Measurements from ENCODE around the gene SHOC2. TPM values are rescaled to one million over a fixed set of nuclear protein-coding genes. Genes with fewer than 3 reads are reported as not detected.
"Not testable (repeated sequence)": the region's sequence is repeated elsewhere in the genome, so short reads cannot be mapped to it uniquely, and the experiment has no call there.

SHOC2 gene
- polyA plus RNA-seq, 1 donor = 40.6 TPM

DNA sequence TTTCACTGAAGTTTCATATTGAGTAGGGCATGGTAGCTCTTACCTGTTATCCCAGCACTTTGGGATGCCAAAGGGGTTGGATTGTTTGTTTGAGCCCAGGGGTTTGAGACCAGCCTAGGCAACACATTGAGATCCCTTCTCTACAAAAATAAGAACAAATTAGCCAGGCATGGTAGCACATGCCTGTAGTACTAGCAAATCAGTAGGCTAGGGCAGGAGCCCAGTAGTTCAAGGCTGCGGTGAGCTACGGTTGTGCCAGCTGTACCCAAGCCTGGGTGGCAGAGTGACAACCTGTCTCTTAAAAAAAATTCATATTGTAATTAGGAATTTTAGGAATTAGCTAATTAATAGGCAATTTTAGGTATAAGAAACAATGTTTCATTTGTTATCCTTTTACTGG is 18.4 kb upstream of the SHOC2 start:
- DNase-seq = no peak

DNA sequence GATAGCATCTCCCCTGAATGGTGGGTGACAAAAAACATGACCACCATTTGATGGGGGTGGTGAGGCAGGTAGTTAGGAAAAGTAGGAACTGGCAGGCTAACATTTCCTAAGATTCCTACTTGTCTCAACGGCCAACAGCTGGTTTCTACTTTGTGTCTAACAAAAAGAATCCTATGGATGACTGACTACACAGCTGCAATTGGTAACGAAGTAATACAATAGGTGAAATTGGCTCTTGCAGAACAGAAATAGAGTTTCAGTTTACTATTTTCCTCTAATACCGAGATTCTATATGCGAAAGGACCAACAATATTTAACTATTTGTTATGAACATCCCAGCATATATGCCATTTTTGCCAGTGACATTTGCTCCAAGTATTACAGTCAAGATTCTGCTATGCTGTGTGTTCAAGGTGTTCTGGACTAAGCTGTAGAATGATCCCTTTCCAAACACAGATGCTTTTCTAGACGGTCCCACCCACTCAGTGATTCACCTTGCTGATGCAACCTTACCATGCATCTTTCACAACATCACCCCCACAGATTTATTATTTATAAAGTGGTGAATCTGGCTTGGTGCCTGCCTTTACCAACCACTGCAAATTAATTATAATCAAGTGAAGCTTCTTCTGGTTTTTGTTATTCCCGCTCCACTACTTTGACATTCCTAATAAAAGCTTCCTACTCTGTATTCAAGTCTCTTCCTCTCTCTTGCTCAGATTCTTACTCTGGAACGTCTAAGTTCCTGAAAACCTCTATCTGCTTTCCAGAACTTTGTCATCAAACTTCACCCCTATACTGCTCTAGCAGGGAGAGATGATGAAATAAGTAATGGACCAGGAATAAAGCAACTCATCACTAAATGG is 17.2 kb upstream of the SHOC2 start:
- DNase-seq = no peak

DNA sequence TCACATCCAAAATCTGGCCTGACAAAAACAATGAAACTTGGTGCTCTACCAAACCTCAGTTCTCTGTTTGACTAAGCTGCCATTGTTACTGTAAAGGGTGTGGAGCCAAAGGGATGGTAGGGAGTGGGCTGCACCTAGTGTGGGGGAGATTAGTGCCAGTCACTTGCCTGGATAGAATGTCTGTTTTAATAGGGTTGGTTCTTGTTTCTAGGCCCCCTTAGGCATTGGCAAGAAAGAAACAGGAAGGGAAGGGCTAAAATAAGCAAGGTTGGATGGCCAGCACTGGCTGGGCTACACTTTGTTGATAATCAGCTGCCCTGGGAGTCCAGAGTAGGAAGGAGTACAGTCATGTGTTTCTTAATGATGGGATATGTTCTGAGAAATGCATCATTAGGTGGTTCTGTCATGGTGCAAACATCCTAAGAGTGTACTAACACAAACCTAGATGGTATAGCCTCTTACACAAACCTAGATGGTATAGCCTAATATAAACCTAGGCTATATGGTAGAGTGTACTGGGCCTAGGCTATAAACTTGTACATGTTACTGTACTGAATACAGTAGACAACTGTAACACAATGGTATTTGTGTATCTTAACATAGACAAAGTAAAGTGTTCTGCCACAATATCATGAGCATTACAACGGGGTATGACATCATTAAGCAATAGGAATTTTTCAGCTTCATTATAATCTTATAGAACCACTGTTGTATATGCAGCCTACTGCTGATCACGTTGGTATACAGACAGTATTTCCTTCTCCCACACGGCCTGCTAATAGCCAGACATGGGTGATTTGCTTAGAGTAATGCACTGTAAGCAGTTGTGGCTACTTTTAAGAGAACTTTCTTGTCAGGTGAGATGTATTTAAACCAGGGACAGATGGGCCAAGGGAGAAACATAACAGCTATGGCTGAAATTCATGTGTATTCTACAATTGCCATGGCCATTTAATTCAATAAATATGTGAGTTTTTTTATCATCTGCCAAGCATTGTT is 15.8 kb upstream of the SHOC2 start:
- DNase-seq = no peak

DNA sequence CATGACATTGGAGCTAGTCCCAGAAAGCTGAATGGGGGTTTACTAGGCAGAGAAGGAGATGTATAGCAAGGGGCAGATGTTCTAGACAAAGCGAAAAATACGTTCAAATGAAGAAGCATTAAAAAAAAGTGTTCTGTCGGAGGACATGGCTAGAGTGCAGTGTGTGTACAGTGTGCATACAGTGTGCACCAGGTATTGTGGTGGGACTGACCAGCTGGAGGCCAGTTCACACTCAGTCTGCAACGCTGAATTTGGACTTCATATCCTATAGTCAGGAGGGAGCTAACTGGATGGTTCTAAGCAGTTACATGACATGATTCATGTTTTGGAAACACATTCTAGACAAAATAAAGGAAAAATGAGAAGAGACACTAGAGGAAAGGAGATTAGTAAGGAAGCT is 9.3 kb upstream of the SHOC2 start:
- DNase-seq = no peak

DNA sequence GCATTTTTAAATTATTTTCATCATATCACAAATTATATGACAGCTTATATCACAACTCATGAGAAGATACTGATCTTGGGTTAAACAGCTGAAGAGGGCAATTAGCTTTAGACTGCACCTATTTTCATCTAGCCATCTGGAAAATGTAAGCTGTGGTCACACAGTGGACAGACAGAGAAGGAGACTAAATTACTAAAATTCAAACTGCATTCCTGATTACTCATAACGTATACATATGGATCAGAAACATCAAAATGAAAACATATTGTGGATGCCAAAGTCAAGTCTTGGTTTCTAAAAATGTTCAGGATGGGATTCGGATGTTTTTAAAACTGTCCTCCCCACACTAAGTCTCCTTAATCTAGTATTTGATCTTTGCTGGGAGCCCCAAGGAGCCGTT is 7.0 kb upstream of the SHOC2 start:
- DNase-seq = no peak

DNA sequence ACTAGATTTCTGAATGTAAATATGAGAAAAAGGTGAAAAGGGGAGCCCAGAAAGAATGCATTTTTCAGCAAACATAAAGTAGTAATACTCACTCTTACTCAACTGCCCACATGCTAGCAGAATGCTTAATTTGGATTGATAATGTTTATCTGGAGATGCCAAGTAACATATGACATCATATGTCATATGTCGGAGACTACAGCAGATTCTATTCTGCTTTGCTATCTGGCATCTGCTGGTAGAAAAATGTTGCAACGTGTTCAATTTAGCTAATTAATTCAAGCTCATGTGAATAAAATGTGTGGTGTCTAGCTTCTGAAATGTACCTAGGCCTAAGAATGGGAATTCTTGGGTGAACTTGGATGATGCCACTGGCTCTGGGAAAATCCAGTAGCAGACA is 5.0 kb upstream of the SHOC2 start:
- no peak for DNase-seq

DNA sequence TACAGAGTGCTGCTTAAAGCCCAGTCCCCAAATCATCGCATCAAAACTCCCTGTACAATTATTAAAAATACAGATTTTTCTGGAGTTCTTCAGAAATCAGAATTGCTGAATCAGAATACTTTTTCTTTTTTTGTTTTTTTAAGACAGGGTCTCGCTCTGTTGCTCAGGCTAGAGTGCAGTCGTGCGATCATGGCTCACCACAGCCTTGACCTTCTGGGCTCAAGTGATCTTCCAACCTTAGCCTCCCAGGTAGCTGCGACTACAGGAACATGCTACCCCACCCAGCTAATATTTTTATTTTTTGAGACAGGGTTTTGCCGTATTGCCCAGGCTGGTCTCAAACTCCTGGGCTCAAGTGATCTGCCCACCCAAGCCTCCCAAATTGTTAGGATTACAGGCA is 4.4 kb upstream of the SHOC2 start:
- no peak for DNase-seq

DNA sequence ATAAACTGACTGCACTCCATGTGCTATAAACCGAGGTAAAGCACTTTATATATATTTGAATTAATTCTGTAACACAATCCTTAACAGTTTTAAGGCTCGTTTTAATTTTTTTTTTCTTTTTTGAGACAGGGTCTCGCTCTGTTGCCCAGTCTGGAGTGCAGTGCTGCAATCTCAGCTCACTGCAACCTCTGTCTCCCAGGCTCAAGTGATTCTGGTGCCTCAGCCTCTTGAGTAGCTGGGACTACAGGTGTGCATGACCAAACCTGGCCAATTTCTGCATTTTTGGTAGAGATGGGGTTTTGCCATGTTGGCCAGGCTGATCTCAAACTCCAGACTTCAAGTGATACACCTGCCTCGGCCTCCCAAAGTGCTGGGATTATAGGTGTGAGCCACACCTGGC is 3.8 kb upstream of the SHOC2 start:
- not testable (repeated sequence) for DNase-seq

DNA sequence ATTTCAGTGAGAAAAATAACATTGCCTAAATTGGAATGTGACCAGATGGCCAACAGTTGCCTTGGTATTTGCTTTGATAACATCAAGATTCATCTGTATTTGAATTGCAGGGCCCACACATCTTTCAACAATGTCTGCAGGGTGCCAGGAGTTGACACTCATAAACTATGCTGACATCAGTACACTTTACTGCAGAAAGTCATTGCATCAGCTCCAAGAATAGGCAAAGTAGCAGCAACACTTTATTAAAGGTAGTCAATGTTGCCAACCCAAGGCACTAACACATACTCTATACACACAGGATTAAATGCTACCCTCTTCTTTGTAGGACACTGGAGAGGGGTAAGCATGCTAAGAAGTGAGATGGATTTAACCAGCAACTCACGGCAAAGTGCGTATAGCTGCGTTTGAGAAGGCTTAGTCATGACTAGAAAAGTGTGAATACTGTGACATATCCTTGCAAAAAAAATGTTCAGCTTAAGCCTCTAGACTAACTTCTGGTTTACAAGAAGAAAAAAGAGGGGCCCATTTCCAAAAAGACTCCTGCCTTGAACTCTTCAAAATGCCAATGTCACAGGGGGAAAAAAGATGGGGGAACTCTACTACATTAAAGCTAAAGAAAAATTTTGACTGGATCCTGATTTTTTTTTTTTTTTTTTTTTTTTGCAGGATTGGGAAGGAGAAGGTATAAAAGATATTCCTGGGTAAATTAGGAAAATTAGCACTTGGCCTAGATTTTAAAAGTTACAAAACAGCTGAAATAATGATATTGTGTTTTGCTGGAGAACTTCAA is 2.7 kb upstream of the SHOC2 start:
- no peak for DNase-seq

DNA sequence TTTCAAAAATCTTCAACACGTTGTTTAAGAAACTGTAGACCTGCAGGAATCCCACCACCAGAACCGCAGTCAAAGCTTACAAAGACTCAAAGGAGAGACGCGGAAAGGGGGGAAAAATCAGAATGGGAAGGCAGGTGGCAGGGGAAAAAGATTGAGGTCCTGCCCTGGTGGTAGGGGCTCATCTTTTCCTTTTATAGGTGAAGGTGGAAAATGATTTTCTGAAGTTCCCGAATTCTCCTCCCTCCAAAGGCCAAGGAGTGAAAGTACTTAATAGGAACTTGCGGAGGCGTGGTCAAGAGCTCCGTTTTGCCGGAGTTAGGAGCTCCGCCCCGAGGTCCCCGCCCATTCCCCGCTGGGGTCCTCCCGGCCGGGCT is 1.1 kb upstream of the SHOC2 start:
- peak; percentile 94 for DNase-seq

DNA sequence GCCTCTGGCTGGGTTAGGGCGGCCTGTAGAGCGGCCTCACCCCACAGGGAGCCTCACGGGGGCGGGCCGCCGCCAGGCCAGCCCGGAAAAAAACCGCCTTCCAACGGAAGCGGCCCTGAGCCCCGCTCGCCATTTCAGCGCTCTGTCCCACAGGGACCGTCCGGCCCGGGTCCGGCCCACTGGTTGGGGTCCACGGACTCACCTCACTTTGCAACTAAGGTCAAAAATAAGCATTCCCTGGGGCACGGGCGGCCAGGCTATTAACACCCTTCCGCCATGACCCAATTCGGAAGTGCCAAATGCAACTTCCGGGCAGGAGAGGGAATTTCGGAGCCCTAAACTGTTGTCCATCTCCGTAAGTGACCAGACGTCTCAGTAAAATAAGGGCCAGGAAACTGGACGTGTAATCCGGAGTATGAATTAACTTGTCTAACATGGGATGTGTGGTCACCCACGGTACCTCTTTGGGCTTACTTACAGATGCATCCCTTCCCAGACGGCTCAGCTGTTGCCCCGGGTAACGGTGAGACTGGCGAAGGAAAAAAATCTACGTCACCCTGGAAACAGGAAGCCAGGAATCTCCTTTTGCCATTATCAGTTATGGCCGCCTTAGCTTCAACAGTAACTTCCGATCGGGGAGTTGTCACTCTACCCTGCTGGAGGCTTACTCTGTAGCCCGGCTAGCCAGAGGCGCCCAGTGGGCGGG is 608 bp upstream of the SHOC2 start, which contains the start of gene BBIP1:
Gene BBIP1 (minus strand): TSS at position 538 of the 706 bp plus-strand sequence. CDS start 1,023 bp downstream, outside the sequence.
- peak; percentile 99 for DNase-seq

DNA sequence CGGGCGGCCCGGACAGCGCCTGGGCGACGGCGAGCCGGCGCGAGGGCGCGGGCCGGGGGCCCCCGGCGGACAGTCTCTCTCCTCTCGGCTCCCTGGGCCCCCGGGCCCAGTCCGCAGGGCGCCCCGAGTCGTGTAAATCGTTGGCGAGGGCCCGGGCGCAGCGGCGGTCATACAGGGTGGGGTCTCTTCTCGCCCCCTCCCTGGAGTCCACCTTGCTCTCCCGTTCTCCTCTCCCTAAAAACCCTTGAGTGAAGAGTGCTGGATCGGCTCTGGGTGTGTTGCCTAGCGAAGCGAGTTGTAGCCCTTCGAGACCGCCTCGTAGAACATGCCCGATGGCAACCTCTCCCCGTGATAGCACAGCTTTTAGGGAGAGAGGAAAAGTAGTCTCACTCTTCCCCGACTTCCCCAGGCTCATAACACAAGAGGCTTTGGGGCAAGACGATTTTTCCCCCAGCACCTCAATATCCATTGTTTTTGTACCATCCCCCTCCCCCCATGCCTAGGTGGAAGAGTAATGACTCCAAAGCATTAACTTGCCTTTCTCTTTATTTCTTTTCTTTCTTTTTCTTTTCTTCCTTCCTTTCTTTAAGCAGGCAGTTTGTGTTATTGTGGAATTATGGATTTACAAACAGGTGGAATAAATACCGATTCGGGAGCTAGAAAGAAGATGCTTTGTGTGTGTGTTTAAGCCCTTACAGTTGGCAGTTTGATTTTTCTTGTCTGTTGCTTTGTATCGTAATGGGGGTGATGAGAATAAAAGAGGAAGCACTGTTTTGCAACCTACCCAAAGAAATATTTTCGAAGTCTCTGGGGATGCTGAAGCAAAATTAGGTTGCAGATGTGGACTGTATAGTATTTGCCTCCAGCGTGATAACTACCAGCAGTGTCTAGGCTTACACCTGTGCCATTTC is 822 bp downstream of the SHOC2 start:
- peak; percentile 64 for DNase-seq

DNA sequence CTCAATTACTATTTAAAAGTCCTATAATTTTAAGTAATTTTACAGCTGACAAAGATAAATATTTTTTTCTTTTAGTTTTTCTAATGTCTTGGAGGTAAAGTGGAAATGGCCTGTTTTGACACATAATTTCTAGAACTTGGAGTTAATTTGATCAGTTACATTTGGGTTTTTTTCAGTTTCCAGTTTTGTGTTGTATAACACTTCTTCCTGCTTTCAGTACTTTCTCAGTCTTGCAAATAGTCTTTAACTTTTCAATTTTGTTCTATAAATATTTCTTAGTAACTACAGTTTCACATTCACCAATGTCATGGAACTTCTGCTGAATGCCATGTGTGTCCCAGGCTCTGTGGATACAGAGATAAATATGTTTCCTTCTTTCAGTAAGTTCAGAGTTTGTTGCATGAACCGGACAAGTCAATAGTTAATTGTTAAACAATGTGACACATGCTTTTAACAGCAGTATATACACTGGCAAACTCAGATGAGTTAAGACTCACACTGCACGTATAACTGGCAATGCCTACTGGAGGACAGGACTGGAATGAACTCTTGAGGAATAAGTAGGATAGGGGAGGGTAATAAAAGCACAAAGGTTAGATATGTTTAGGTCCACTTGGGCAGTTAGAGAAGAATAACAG is 4.6 kb downstream of the SHOC2 start:
- no peak for DNase-seq

DNA sequence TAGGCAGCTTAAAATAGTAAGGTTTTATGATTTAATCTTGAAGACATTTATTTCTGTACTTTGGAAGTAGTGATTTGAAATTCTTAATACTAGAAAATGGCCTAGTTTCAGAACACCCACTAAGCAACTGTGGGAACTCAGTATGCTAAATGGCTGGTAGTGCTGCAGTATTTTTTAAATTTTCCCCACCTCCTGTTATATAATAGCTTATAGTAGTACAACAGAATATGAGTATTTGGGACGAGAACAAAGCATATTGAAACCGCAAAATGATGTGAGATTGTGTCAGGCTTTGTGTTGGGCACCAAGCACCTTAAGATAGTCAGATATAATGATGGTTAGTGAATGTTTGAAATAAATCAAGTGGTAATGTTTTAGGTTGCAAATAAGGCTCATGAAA is 8.1 kb downstream of the SHOC2 start:
- DNase-seq = no peak

DNA sequence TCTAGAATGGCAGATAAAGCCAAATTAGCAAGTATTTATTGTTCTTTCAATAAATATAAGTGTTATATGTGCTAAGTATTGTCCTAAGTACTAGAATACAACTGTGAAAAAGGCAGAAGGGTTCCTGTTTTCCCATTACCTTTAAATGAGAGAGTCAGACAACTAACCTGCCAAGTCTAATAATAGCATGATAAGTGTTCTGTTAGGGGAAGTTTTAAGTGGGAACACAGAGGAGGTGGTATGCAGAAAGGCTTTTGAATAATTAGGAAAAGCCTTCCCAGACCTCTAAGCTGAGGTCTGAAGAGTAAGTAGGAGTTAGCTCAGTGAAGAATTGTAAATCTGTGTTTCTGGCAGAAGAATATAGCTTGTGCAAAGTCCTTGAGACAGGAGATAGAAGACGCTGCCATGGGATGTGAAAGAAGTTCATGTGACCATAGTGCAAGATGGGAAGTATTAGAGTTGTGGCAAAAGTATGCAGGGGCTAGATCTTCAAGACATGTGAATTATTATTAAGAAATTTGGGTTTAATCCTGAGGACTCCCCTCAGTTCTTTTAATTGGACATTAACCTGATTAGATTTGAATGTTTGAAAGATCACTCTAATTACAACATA is 12.5 kb downstream of the SHOC2 start:
- no peak for DNase-seq

DNA sequence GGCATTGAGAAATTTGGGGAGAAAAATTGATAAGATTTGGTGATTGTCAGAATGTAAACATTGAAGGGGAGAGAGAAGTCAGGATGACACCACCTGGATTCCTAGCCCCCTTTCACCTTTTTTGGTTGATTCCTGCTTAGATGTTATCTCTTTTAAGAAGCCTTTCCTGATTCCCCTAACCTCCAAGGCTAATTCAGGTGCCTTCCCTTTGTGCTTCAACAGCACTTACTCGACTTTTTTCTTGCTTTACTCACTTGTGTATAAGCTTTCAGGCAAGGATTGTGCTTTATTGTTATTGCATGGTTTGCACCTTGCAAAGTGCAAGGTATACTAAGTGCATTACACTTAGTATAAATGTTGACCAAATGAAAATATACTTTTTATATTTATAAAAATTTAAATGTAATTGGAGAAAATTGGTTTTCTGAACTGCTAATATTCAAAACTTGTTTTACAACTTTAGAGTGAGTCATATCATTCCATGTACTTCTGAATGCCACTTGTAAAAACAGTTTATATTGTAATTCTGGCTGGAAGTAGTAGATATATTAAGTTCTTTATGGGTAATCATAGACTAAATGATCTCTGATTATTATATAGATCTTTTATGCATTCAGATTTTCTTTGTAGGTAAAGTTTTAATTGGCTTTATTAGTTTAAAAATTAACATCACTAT is 13.2 kb downstream of the SHOC2 start:
- no peak for DNase-seq

DNA sequence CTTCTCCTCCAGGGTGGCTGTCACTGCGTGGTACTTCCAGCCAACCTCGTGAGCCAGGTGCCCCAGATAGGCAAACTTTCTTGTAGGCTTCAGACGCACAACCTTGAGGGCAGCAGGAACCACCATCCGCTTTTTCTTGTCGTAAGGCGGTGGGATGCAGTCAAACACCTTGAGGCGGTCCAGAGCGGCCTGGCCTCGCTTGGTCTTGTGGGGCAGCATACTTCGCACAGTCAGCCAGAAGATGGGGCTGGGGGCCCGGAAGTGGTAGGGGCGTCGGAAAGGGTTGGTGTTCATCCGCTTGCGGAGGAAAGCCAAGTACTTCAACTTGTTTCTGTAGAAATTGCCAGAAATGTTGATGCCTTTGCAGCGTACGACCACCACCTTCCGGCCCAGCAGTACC is 17.4 kb downstream of the SHOC2 start:
- no peak for DNase-seq

DNA sequence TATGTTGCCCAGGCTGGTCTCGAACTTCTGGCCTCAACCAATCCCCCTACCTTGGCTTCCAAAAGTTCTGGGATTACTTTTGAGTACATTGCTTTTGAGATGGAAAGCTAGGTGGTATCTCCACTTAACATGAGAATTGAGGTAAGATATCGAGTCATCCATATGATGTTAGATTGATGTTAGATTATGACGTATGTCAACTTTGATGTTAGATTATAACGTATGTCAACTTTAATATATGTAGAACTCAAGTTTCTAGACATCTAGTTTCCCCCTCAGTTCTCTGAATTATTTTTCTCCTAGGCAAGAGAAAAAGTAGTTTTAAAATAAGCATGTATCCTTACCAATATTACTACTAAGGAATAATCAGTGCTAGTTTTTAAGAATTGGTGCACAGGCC is 20.0 kb downstream of the SHOC2 start:
- DNase-seq = no peak
